ENCODE results near the gene SPPL3.

DNA sequence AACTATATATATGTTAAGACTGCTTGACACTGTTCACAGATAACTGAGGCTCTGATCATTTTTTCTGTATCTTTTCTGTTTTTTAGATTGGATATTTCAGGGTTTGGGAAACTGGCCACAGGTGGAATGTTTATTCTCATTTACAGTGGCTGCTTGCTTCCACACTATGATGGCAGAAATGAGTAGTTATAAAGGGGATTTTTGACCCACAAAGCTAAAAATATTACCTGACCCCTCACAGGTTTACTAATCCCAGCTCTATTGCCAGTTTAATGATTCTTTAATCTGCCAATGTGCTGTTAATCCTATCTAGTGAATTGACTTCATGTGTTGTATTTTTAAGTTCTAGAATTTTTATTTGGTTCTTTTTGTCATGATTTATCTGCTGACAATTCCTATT is 148.9 kb downstream of the SPPL3 start:
- no peak for TF ChIP-seq EZH2 (IDR thresholded peaks at IDR 0.05)
- no peak for TF ChIP-seq POLR2AphosphoS5 (IDR thresholded peaks at IDR 0.05; ENCODE audit: borderline replicate concordance, low read depth, low read length)
- TF ChIP-seq FOXP2 (optimal IDR thresholded peaks at IDR 0.05; ENCODE audit: control extremely low read depth, extremely low read length, insufficient read depth): no peak

All from SK-N-MC (cell line).